BE2C (cell line): ENCODE data around the gene TFB1M. TPM values are rescaled to one million over a fixed set of nuclear protein-coding genes. Genes with fewer than 3 reads are reported as not detected.
A peak's percentile ranks its signal among the peaks of the same experiment; 100 is the strongest.
"Not testable (repeated sequence)": the region's sequence is repeated elsewhere in the genome, so short reads cannot be mapped to it uniquely, and the experiment has no call there.

ENCODE experiments used
- DNase-seq: peaks from one replicate; pipeline ENCODE4 v3.0.0-alpha.2; 2020
- H3K27me3 ChIP-seq: fragments of 250-450 bp; sonication (Bioruptor Pico); 2 replicates; pipeline ENCODE4 v1.5.1; 2020; ENCODE audit warnings: mild to moderate bottlenecking
- H3K36me3 ChIP-seq: fragments of 250-450 bp; sonication (Bioruptor Pico); 2 replicates; pipeline ENCODE4 v1.5.1; 2020; ENCODE audit warnings: mild to moderate bottlenecking
- H3K4me1 ChIP-seq: fragments of 250-450 bp; sonication (Bioruptor Pico); 2 replicates; pipeline ENCODE4 v1.5.1; 2020
- H3K4me3 ChIP-seq: 2 replicates; pipeline ENCODE4 v1.5.1; 2011; ENCODE audit warnings: low read depth, low read length
- H3K9me3 ChIP-seq: fragments of 250-450 bp; sonication (Bioruptor Pico); 2 replicates; pipeline ENCODE4 v1.5.1; 2020
- polyA plus RNA-seq: library from polyadenylated mRNA; unstranded; fragments of >200 nt; gene quantifications from one replicate; pipeline ENCODE4 v1.2.1, GENCODE V29; 2012; ENCODE audit warnings: low read depth, missing spikeins; ENCODE audit not compliant: insufficient read length, insufficient read depth
- TF ChIP-seq, protein P1 (sequence below): IDR thresholded peaks from 2 replicates; pipeline ENCODE4 v1.5.1; 2012; ENCODE audit warnings: mild to moderate bottlenecking, low read depth, low read length

TFB1M gene
- polyA plus RNA-seq, result 44.9 TPM

GRCh38 chr6:155314092-155314772 is at the start of gene TFB1M:
Gene TFB1M, minus strand, starts transcription at chr6:155314484. Its CDS starts 56 bp downstream, at chr6:155314428.
- H3K4me3 ChIP-seq, result peak within 1 kb of the TSS; percentile 68
- no peaks in the 10 kb centered on the region for H3K4me1 ChIP-seq
- H3K36me3 ChIP-seq, result peaks cover 9% of the 10 kb centered on the region
- peak; percentile 99 for DNase-seq
- H3K27me3 ChIP-seq, result no peaks in the 10 kb centered on the region
- TF ChIP-seq, protein P1, sequence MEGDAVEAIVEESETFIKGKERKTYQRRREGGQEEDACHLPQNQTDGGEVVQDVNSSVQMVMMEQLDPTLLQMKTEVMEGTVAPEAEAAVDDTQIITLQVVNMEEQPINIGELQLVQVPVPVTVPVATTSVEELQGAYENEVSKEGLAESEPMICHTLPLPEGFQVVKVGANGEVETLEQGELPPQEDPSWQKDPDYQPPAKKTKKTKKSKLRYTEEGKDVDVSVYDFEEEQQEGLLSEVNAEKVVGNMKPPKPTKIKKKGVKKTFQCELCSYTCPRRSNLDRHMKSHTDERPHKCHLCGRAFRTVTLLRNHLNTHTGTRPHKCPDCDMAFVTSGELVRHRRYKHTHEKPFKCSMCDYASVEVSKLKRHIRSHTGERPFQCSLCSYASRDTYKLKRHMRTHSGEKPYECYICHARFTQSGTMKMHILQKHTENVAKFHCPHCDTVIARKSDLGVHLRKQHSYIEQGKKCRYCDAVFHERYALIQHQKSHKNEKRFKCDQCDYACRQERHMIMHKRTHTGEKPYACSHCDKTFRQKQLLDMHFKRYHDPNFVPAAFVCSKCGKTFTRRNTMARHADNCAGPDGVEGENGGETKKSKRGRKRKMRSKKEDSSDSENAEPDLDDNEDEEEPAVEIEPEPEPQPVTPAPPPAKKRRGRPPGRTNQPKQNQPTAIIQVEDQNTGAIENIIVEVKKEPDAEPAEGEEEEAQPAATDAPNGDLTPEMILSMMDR, result no peak
- H3K9me3 ChIP-seq, result no peaks in the 10 kb centered on the region

- not testable (repeated sequence) for H3K27me3 ChIP-seq, H3K4me3 ChIP-seq, H3K4me1 ChIP-seq, DNase-seq, H3K9me3 ChIP-seq, H3K36me3 ChIP-seq
Observed at GRCh38 chr6:155364021-155364420, 49.7 kb upstream of the TFB1M start.

GRCh38 chr6:155362968-155363632 is 48.8 kb upstream of the TFB1M start:
- DNase-seq, H3K4me3 ChIP-seq, H3K9me3 ChIP-seq, H3K36me3 ChIP-seq, H3K4me1 ChIP-seq, H3K27me3 ChIP-seq: not testable (repeated sequence)

GRCh38 chr6:155354167-155354566 is 39.9 kb upstream of the TFB1M start:
- no peak for DNase-seq
- no peaks in the 10 kb centered on the region for H3K4me1 ChIP-seq
- peaks cover 5% of the 10 kb centered on the region for H3K9me3 ChIP-seq
- TF ChIP-seq, protein P1, result no peak
- no peak overlapping the region for H3K4me3 ChIP-seq
- no peaks in the 10 kb centered on the region for H3K27me3 ChIP-seq
- H3K36me3 ChIP-seq, result no peaks in the 10 kb centered on the region

- Histone ChIP-seq H3K9me3 (peaks cover 5% of the 10 kb centered on the region), H3K4me1 (no peaks in the 10 kb centered on the region), H3K36me3 (no peaks in the 10 kb centered on the region), H3K4me3 (no peak overlapping the region), H3K27me3 (no peaks in the 10 kb centered on the region)
- no peak for DNase-seq
- TF ChIP-seq, protein P1, result no peak
Observed at GRCh38 chr6:155352811-155353210, 38.5 kb upstream of the TFB1M start.

DNA sequence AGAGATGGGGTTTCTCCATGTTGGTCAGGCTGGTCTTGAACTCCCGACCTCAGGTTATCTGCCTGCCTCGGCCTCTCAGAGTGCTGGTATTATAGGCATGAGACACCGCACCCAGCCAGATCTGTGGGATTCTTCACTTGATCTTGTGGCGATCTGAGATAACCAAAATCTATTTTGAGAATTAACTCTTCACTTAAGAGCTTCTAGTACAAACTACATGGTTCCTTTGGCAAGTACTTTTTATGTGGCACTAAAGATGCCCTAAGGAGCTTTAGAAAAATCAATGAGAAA is 37.8 kb upstream of the TFB1M start:
- no peaks in the 10 kb centered on the region for H3K36me3 ChIP-seq
- no peak overlapping the region for H3K4me3 ChIP-seq
- no peak for DNase-seq
- peaks cover 5% of the 10 kb centered on the region for H3K9me3 ChIP-seq
- H3K27me3 ChIP-seq, result no peaks in the 10 kb centered on the region
- H3K4me1 ChIP-seq, result no peaks in the 10 kb centered on the region
- TF ChIP-seq, protein P1, result no peak
